LNCAP (cell line): ENCODE results near the gene TMEM218.

Experiments
- CTCF ChIP-seq: fragments of 450-650 bp; IDR thresholded peaks from 2 replicates; pipeline ENCODE4 v1.5.1; 2017; ENCODE audit warnings: mild to moderate bottlenecking

Gene TMEM218

GRCh38 chr11:125111343-125112207 is at the start of gene TMEM218:
TMEM218 (minus strand) TSS chr11:125111626; CDS start chr11:125102241, 9,385 bp downstream.
- TF ChIP-seq CTCF: no peak

- TF ChIP-seq CTCF: peak; percentile 23; the same call in 1 of the 2 replicates
Observed at GRCh38 chr11:125157953-125158680, 46.7 kb upstream of the TMEM218 start.

GRCh38 chr11:125157118-125157733 is 45.8 kb upstream of the TMEM218 start:
- TF ChIP-seq CTCF: no peak

- TF ChIP-seq CTCF: no peak
Observed at GRCh38 chr11:125156346-125157117, 45.1 kb upstream of the TMEM218 start.

GRCh38 chr11:125155767-125156166 is 44.3 kb upstream of the TMEM218 start:
- TF ChIP-seq CTCF: no peak

- no peak for TF ChIP-seq CTCF
Observed at GRCh38 chr11:125155100-125155444, 43.6 kb upstream of the TMEM218 start.
